Panc1 (cell line): ENCODE data around the gene CACNG3. TPM values are rescaled to one million over a fixed set of nuclear protein-coding genes. Genes with fewer than 3 reads are reported as not detected.

ENCODE experiments used
- ATAC-seq: fragments of 200-7000 bp; cut with Tn5 transposase; 2 replicates; pipeline ENCODE4 v1.9.1; 2020; ENCODE audit warnings: mild to moderate bottlenecking, moderate library complexity
- BruUV-seq: library from RNA; stranded (reverse); fragments of 400-500 nt; replicated peaks from 2 replicates; lab custom pipeline; 2021; lab: Mats Ljungman, UMichigan
- CTCF ChIA-PET: fragments of 300-600 bp; sonication (Branson Sonifier 250); formaldehyde crosslinking; loops from one replicate; lab custom pipeline; 2022; ENCODE audit warnings: antibody characterized with exemption; lab: Charles Lee
- POLR2A ChIA-PET: fragments of 300-600 bp; sonication (Branson Sonifier 250); formaldehyde crosslinking; loops from one replicate; lab custom pipeline; 2022; ENCODE audit warnings: antibody characterized with exemption; lab: Charles Lee
- DNase-seq: peaks from one replicate; pipeline ENCODE4 v3.0.0-alpha.2; 2010; ENCODE audit warnings: low read depth, low spot score
- H3K27ac ChIP-seq: 2 replicates; pipeline ENCODE4 v1.5.1; 2011; ENCODE audit warnings: mild to moderate bottlenecking, low read length, inconsistent platforms
- H3K27me3 ChIP-seq: fragments of 200-500 bp; sonication (Bioruptor generic); 2 replicates; pipeline ENCODE4 v1.6.0; 2014; ENCODE audit warnings: low read length, inconsistent platforms; ENCODE audit not compliant: control insufficient read depth, insufficient read depth
- H3K36me3 ChIP-seq: fragments of 200-500 bp; sonication (Bioruptor generic); 2 replicates; pipeline ENCODE4 v1.5.1; 2014; ENCODE audit warnings: inconsistent platforms, mild to moderate bottlenecking, low read length, moderate library complexity; ENCODE audit not compliant: control insufficient read depth, insufficient read depth
- H3K4me1 ChIP-seq: 2 replicates; pipeline ENCODE4 v1.5.1; 2011; ENCODE audit warnings: inconsistent platforms, mild to moderate bottlenecking, low read length, moderate library complexity; ENCODE audit not compliant: control insufficient read depth, insufficient read depth
- H3K4me3 ChIP-seq, 2 experiments: 2 replicates each; pipeline ENCODE4 v1.5.1; 2011 to 2012; ENCODE audit warnings: low read depth in 2 of 2, low read length in 2 of 2, mild to moderate bottlenecking in 2 of 2, inconsistent platforms in 1 of 2, moderate library complexity in 1 of 2
- H3K9me3 ChIP-seq: fragments of 200-500 bp; sonication (Bioruptor generic); 2 replicates; pipeline ENCODE4 v1.5.1; 2014; ENCODE audit warnings: low read depth, mild to moderate bottlenecking, inconsistent platforms, low read length, moderate library complexity; ENCODE audit not compliant: control insufficient read depth, insufficient read depth
- CTCF ChIP-seq: fragments of 450-650 bp; IDR thresholded peaks from 2 replicates; pipeline ENCODE4 v1.5.1; 2017; ENCODE audit warnings: mild to moderate bottlenecking
- POLR2AphosphoS5 ChIP-seq: IDR thresholded peaks from 2 replicates; pipeline ENCODE4 v1.6.1; 2012; ENCODE audit warnings: mild to moderate bottlenecking, low read depth, low read length, moderate library complexity
- REST ChIP-seq, 2 experiments: IDR thresholded peaks; 2 replicates each; pipeline ENCODE4 v1.6.1; 2011 to 2012; ENCODE audit warnings: low read depth in 2 of 2, control low read depth in 1 of 2, low read length in 1 of 2, mild to moderate bottlenecking in 1 of 2, moderate library complexity in 1 of 2; ENCODE audit not compliant: insufficient read depth in 1 of 2
- SIN3A ChIP-seq: IDR thresholded peaks from 2 replicates; pipeline ENCODE4 v1.6.1; 2012; ENCODE audit warnings: low read depth, mild to moderate bottlenecking, low read length, moderate library complexity, borderline replicate concordance; ENCODE audit not compliant: insufficient read depth
- TCF7L2 ChIP-seq: IDR thresholded peaks from 2 replicates; pipeline ENCODE4 v1.6.1; 2011; ENCODE audit warnings: mild to moderate bottlenecking, low read depth, low read length, inconsistent platforms
- in situ Hi-C: cut with HindIII; loops from 2 replicates; pipeline ENCODE4 v1.10.0; 2016; ENCODE audit warnings: low sequenced_read_pairs, low pct_unique_long_range_greater_than_20kb
- intact Hi-C: fragments of 100-400 bp; cut with micrococcal nuclease; formaldehyde crosslinking; loops from one replicate; pipeline ENCODE4 v1.10.0; 2022; ENCODE audit not compliant: unreplicated experiment
- total RNA-seq: library from RNA; stranded (reverse); gene quantifications from one replicate; pipeline ENCODE4 v1.2.1, GENCODE V29; 2021; ENCODE audit not compliant: unreplicated experiment

The CACNG3 gene
- total RNA-seq, 1 experiment from 2014 or later = not detected

- TF ChIP-seq POLR2AphosphoS5 (no peak), REST (IDR thresholded peaks at IDR 0.05; ENCODE audit: insufficient read depth in 1 of 2, low read depth in 2 of 2, low read length in 1 of 2) (no peak), CTCF (no peak)
- Histone ChIP-seq H3K36me3 (no peaks in the 10 kb centered on the region), H3K9me3 (no peaks in the 10 kb centered on the region), H3K27me3 (no peaks in the 10 kb centered on the region), H3K27ac (no peak overlapping the region), H3K4me3 (no peak overlapping the region), H3K4me1 (no peaks in the 10 kb centered on the region)
- in situ Hi-C loops (no loop called here), intact Hi-C loops (no loop called here)
- ATAC-seq = peak; percentile 12; the same call in 1 of the 2 replicates
- no TSS peak for BruUV-seq
- POLR2A ChIA-PET = no interaction called here
- CTCF ChIA-PET = no interaction called here
- DNase-seq = no peak
Measured at GRCh38 chr16:24302636-24303035, 46.5 kb downstream of the CACNG3 start.

GRCh38 chr16:24308200-24308599 lies 52.1 kb downstream of the CACNG3 start:
- Histone ChIP-seq H3K9me3 (no peaks in the 10 kb centered on the region), H3K27me3 (no peaks in the 10 kb centered on the region), H3K4me3 (no peak overlapping the region), H3K4me1 (no peaks in the 10 kb centered on the region), H3K27ac (no peak overlapping the region), H3K36me3 (no peaks in the 10 kb centered on the region)
- DNase-seq (no peak), ATAC-seq (no peak)
- ChIA-PET CTCF (no interaction called here), POLR2A (no interaction called here)
- in situ Hi-C loops = no loop called here
- TF ChIP-seq SIN3A (no peak), POLR2AphosphoS5 (no peak), REST (IDR thresholded peaks at IDR 0.05; ENCODE audit: insufficient read depth in 1 of 2, low read depth in 2 of 2, low read length in 1 of 2) (no peak), TCF7L2 (no peak), CTCF (no peak)
- intact Hi-C loops = no loop called here
- BruUV-seq = no TSS peak
